ENCODE data around the gene L3MBTL4.

L3MBTL4 gene

DNA sequence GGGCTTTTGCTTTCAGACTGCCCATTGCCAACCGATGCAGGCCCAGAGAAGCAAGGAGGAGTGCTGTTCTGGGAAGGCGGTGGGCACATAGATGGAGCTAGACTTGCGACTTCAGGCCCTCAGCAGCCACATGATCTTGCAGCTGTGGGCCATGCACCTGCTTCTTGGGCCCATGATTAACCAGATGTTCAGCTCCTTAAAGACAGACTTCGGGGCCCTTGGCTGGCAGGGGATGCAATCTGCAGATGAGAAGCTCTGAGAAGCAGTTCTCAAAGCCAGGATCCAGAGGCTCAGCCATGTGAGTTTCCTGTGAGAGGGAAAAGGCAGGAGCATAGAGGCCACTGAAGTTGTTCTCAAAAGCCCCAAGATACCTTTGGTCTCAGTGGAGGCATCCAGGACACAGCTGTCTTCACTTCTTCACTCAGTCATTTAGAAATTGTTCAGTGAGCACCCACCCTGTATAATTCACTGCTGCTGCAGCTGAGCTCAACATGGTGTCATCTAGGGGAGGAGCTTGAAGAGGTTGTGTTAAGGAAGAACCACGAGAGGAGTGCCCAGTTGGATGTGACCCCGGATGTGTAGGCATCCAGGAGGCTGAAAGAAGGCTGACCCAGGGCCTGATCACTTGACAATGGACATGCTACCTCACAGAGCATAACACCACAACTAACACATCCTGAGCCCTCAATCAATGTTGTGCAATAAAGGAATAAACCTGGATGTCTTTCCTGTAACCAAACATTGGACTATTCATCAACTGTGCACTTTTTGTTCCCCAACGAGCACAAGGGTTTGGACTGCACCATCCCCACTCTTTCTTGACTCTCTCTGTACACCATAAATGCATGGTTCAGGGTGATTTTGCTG is 474.7 kb downstream of the L3MBTL4 start:
- peaks cover 9% of the 10 kb centered on the region for H3K27me3 ChIP-seq (ENCODE audit: insufficient read depth, low read depth, severe bottlenecking)
- no peak overlapping the region for H3K4me3 ChIP-seq (ENCODE audit: low read depth, low read length)
- TF ChIP-seq, protein P1, sequence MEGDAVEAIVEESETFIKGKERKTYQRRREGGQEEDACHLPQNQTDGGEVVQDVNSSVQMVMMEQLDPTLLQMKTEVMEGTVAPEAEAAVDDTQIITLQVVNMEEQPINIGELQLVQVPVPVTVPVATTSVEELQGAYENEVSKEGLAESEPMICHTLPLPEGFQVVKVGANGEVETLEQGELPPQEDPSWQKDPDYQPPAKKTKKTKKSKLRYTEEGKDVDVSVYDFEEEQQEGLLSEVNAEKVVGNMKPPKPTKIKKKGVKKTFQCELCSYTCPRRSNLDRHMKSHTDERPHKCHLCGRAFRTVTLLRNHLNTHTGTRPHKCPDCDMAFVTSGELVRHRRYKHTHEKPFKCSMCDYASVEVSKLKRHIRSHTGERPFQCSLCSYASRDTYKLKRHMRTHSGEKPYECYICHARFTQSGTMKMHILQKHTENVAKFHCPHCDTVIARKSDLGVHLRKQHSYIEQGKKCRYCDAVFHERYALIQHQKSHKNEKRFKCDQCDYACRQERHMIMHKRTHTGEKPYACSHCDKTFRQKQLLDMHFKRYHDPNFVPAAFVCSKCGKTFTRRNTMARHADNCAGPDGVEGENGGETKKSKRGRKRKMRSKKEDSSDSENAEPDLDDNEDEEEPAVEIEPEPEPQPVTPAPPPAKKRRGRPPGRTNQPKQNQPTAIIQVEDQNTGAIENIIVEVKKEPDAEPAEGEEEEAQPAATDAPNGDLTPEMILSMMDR (IDR thresholded peaks at IDR 0.05; ENCODE audit: low read depth, low read length) = no peak
- no peak for DNase-seq
- H3K36me3 ChIP-seq = no peaks in the 10 kb centered on the region
- no peaks in the 10 kb centered on the region for H3K9me3 ChIP-seq (ENCODE audit: severe bottlenecking)
- H3K27ac ChIP-seq = no peak overlapping the region

GRCh38 chr18:5937795-5938194 is 476.9 kb downstream of the L3MBTL4 start:
- Histone ChIP-seq H3K27ac (no peak overlapping the region), H3K27me3 (ENCODE audit: insufficient read depth, low read depth, severe bottlenecking) (peaks cover 25% of the 10 kb centered on the region), H3K9me3 (ENCODE audit: severe bottlenecking) (no peaks in the 10 kb centered on the region), H3K36me3 (no peaks in the 10 kb centered on the region), H3K4me3 (ENCODE audit: low read depth, low read length) (no peak overlapping the region)
- TF ChIP-seq, protein P1 (IDR thresholded peaks at IDR 0.05; ENCODE audit: low read depth, low read length) = no peak
- no peak for DNase-seq

GRCh38 chr18:5937121-5937520 is 477.6 kb downstream of the L3MBTL4 start:
- Histone ChIP-seq H3K36me3 (no peaks in the 10 kb centered on the region), H3K4me3 (ENCODE audit: low read depth, low read length) (no peak overlapping the region), H3K27me3 (ENCODE audit: insufficient read depth, low read depth, severe bottlenecking) (peaks cover 25% of the 10 kb centered on the region), H3K27ac (no peak overlapping the region), H3K9me3 (ENCODE audit: severe bottlenecking) (no peaks in the 10 kb centered on the region)
- DNase-seq = no peak
- TF ChIP-seq, protein P1 (IDR thresholded peaks at IDR 0.05; ENCODE audit: low read depth, low read length) = no peak

DNA sequence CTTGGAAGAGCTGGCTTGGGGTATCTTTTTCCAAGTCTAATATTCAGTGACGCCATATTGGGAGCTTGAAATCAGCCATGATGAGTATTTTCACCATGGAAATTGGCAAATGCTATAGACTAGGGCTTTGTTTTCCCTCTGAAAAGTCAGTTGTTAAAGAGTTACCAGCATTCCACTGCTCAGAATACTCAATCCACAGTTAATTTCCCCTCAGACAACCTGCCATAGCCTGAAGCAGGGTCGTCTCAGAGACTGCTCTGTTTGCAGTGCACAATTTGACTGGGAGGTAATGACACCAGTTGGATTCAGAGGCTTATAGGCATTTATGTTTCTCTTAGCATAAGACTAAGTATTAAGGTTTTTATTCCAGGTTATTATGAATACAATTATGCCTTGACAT is 483.9 kb downstream of the L3MBTL4 start:
- peaks cover 16% of the 10 kb centered on the region for H3K27me3 ChIP-seq (ENCODE audit: insufficient read depth, low read depth, severe bottlenecking)
- no peak overlapping the region for H3K4me3 ChIP-seq (ENCODE audit: low read depth, low read length)
- H3K27ac ChIP-seq = no peak overlapping the region
- no peaks in the 10 kb centered on the region for H3K9me3 ChIP-seq (ENCODE audit: severe bottlenecking)
- DNase-seq = no peak
- TF ChIP-seq, protein P1 (IDR thresholded peaks at IDR 0.05; ENCODE audit: low read depth, low read length) = no peak
- H3K36me3 ChIP-seq = no peaks in the 10 kb centered on the region

- peaks cover 18% of the 10 kb centered on the region for H3K27me3 ChIP-seq (ENCODE audit: insufficient read depth, low read depth, severe bottlenecking)
Measured at GRCh38 chr18:5918205-5918858, 496.4 kb downstream of the L3MBTL4 start.

More at GRCh38 chr18:5918205-5918858, 496.4 kb downstream of the L3MBTL4 start:
- H3K4me3 ChIP-seq (ENCODE audit: low read depth, low read length) = no peak overlapping the region
- TF ChIP-seq, protein P1 (IDR thresholded peaks at IDR 0.05; ENCODE audit: low read depth, low read length) = no peak
- DNase-seq = no peak
- H3K27ac ChIP-seq = no peak overlapping the region
- H3K36me3 ChIP-seq = no peaks in the 10 kb centered on the region
- H3K9me3 ChIP-seq (ENCODE audit: severe bottlenecking) = no peaks in the 10 kb centered on the region

Measured in WERI-Rb-1 (cell line).